Measurements from ENCODE around the gene PPM1M. TPM values are rescaled to one million over a fixed set of nuclear protein-coding genes. Genes with fewer than 3 reads are reported as not detected.

Gene PPM1M
- total and polyA plus RNA-seq, 2 experiments from 2014 or later = 2.2 to 4.0 TPM

- Histone ChIP-seq H3K4me3 (0 out of 2 replicates have a peak overlapping the region, but pooled peaks have one; percentile 2), H3K79me2 (replicated peaks; ENCODE audit: insufficient read depth) (peaks cover 21% of the 10 kb centered on the region), H3K27me3 (ENCODE audit: insufficient read depth) (peaks cover 29% of the 10 kb centered on the region), H4K20me1 (replicated peaks; ENCODE audit: insufficient read depth) (no peaks in the 10 kb centered on the region; the same call in 1 of the 2 replicates), H3K27ac (ENCODE audit: low read depth) (no peak overlapping the region), H3K4me1 (ENCODE audit: insufficient read depth) (peaks cover 34% of the 10 kb centered on the region), H3K36me3 (ENCODE audit: insufficient read depth) (no peaks in the 10 kb centered on the region), H3K4me2 (peak overlapping the region; percentile 99; the same call in 1 of the 2 replicates), H2AFZ (no peak overlapping the region), H3F3A (replicated peaks; ENCODE audit: low read depth) (peaks cover 10% of the 10 kb centered on the region; the same call in 1 of the 2 replicates), H3K9me2 (ENCODE audit: insufficient read depth) (no peaks in the 10 kb centered on the region)
- TF ChIP-seq EZH2phosphoT487 (IDR thresholded peaks at IDR 0.05; ENCODE audit: unreplicated experiment) = no peak
- peak; percentile 23; the same call in 1 of the 2 replicates for TF ChIP-seq NANOG (IDR thresholded peaks at IDR 0.05; ENCODE audit: borderline replicate concordance)
- peak overlapping the region; percentile 96 for H3K4me3 Mint-ChIP-seq
- no peak for ATAC-seq
- peaks cover 6% of the 10 kb centered on the region; the same call in 2 of the 3 replicates for H3K9me3 Mint-ChIP-seq
- DNase-seq (ENCODE audit: low spot score) = no peak
- H3K36me3 Mint-ChIP-seq (ENCODE audit: low read depth) = peaks cover 12% of the 10 kb centered on the region; the same call in 2 of the 3 replicates
- H3K27ac Mint-ChIP-seq = peak overlapping the region; percentile 96
- H3K27me3 Mint-ChIP-seq (ENCODE audit: insufficient read depth, low read depth, poor library complexity) = peaks cover 32% of the 10 kb centered on the region
- H3K4me1 Mint-ChIP-seq = peaks cover 46% of the 10 kb centered on the region
These were observed 4.6 kb upstream of the PPM1M start for GRCh38 chr3:52240886-52241370.

- Histone ChIP-seq H4K20me1 (replicated peaks; ENCODE audit: insufficient read depth) (no peaks in the 10 kb centered on the region; the same call in 1 of the 2 replicates), H2AFZ (no peak overlapping the region), H3K9me2 (ENCODE audit: insufficient read depth) (no peaks in the 10 kb centered on the region), H3K36me3 (ENCODE audit: insufficient read depth) (no peaks in the 10 kb centered on the region), H3K79me2 (replicated peaks; ENCODE audit: insufficient read depth) (peaks cover 14% of the 10 kb centered on the region), H3K4me1 (ENCODE audit: insufficient read depth) (peaks cover 35% of the 10 kb centered on the region), H3K27me3 (ENCODE audit: insufficient read depth) (peaks cover 40% of the 10 kb centered on the region), H3K4me3 (no peak overlapping the region), H3K27ac (ENCODE audit: low read depth) (no peak overlapping the region), H3F3A (replicated peaks; ENCODE audit: low read depth) (peaks cover 10% of the 10 kb centered on the region; the same call in 1 of the 2 replicates), H3K4me2 (no peak overlapping the region)
- Mint-ChIP-seq H3K4me3 (no peak overlapping the region), H3K27me3 (ENCODE audit: insufficient read depth, low read depth, poor library complexity) (peaks cover 43% of the 10 kb centered on the region), H3K27ac (no peak overlapping the region), H3K36me3 (ENCODE audit: low read depth) (peaks cover 12% of the 10 kb centered on the region; the same call in 2 of the 3 replicates), H3K9me3 (peaks cover 6% of the 10 kb centered on the region; the same call in 2 of the 3 replicates), H3K4me1 (peaks cover 36% of the 10 kb centered on the region)
- TF ChIP-seq NANOG (IDR thresholded peaks at IDR 0.05; ENCODE audit: borderline replicate concordance) (no peak), STAT1 (IDR thresholded peaks at IDR 0.05; ENCODE audit: unreplicated experiment) (no peak), EZH2phosphoT487 (IDR thresholded peaks at IDR 0.05; ENCODE audit: unreplicated experiment) (no peak)
- no peak for ATAC-seq
- no peak for DNase-seq (ENCODE audit: low spot score)
These were observed 3.5 kb upstream of the PPM1M start for GRCh38 chr3:52242039-52242438.

DNA sequence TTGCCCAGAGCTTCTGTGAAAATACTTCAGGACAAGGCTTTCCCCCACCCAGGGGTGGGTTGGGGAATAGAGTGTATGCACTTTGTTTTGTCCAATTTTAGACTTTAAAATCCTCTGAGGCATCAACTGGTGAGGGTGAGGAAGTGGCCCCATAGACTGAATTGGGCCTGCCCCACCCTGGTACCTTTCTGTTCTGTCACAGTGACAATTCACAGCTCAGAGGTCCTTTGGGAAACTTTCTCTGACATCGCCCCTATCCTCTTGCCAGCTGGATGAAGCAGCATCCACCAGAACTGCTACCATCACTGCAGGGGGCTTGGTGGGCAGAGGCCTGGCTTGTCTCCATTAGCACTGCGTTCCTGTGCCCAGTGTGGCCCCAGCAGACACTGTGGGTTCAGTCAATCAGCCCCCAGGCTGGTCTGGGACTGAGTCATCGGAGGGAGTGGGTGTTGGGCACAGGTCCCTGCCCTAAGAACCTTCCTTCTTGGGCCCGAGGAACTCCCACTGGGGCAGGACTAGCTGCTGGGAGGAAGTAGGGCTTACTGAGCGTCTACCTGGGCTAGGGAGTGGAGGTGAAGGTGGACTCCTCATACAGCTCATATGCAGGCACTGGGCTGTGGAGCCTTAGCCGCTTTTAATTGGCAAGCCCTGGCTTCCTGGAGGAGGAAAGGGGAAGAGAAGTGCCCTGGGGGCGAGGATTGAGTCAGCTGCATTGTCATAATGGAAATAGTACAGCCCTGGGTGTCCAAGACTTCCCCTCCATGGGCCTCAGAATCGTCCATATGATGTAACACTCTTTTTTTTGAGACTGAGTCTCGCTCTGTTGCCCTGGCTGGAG, 1.5 kb upstream of the PPM1M start:
- H3K9me3 Mint-ChIP-seq = peaks cover 6% of the 10 kb centered on the region; the same call in 2 of the 3 replicates
- H3K36me3 ChIP-seq (ENCODE audit: insufficient read depth) = no peaks in the 10 kb centered on the region
- H3K27me3 ChIP-seq (ENCODE audit: insufficient read depth) = peaks cover 44% of the 10 kb centered on the region
- 0 out of 3 replicates have a peak overlapping the region, but pooled peaks have one; percentile 65 for H3K4me3 Mint-ChIP-seq
- no peak overlapping the region for H3K4me2 ChIP-seq
- H3F3A ChIP-seq (replicated peaks; ENCODE audit: low read depth) = peaks cover 8% of the 10 kb centered on the region; the same call in 1 of the 2 replicates
- H3K4me3 ChIP-seq = no peak overlapping the region
- no peak overlapping the region for H3K27ac ChIP-seq (ENCODE audit: low read depth)
- no peaks in the 10 kb centered on the region for H3K9me2 ChIP-seq (ENCODE audit: insufficient read depth)
- H3K4me1 Mint-ChIP-seq = peaks cover 22% of the 10 kb centered on the region
- ATAC-seq (no peak), DNase-seq (ENCODE audit: low spot score) (no peak)
- H3K79me2 ChIP-seq (replicated peaks; ENCODE audit: insufficient read depth) = peaks cover 4% of the 10 kb centered on the region; the same call in 1 of the 2 replicates
- H3K27ac Mint-ChIP-seq = no peak overlapping the region
- H4K20me1 ChIP-seq (replicated peaks; ENCODE audit: insufficient read depth) = no peaks in the 10 kb centered on the region; the same call in 1 of the 2 replicates
- peaks cover 21% of the 10 kb centered on the region for H3K4me1 ChIP-seq (ENCODE audit: insufficient read depth)
- peaks cover 12% of the 10 kb centered on the region; the same call in 2 of the 3 replicates for H3K36me3 Mint-ChIP-seq (ENCODE audit: low read depth)
- H2AFZ ChIP-seq = no peak overlapping the region
- H3K27me3 Mint-ChIP-seq (ENCODE audit: insufficient read depth, low read depth, poor library complexity) = peaks cover 55% of the 10 kb centered on the region
- TF ChIP-seq STAT1 (IDR thresholded peaks at IDR 0.05; ENCODE audit: unreplicated experiment) (no peak), CTCF (conservative IDR thresholded peaks at IDR 0.05; ENCODE audit: low read depth in 2 of 2) (no peak), REST (IDR thresholded peaks at IDR 0.05; ENCODE audit: unreplicated experiment) (no peak), NANOG (IDR thresholded peaks at IDR 0.05; ENCODE audit: borderline replicate concordance) (no peak), EZH2phosphoT487 (IDR thresholded peaks at IDR 0.05; ENCODE audit: unreplicated experiment) (no peak), CREB1 (CRISPR knock-in tag; IDR thresholded peaks at IDR 0.05; ENCODE audit: low read depth) (no peak), ZNF331 (CRISPR knock-in tag; IDR thresholded peaks at IDR 0.05; ENCODE audit: low read depth) (no peak)
- TF ChIP-seq, protein P1, sequence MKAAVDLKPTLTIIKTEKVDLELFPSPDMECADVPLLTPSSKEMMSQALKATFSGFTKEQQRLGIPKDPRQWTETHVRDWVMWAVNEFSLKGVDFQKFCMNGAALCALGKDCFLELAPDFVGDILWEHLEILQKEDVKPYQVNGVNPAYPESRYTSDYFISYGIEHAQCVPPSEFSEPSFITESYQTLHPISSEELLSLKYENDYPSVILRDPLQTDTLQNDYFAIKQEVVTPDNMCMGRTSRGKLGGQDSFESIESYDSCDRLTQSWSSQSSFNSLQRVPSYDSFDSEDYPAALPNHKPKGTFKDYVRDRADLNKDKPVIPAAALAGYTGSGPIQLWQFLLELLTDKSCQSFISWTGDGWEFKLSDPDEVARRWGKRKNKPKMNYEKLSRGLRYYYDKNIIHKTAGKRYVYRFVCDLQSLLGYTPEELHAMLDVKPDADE (IDR thresholded peaks at IDR 0.05) = no peak

All from GM23338 (cell line).